HG03457 (cell line): ENCODE results near the gene TENT4A.
"Not testable (repeated sequence)": the region's sequence is repeated elsewhere in the genome, so short reads cannot be mapped to it uniquely, and the experiment has no call there.

Experiments used
- ATAC-seq: cut with Tn5 transposase; IDR thresholded peaks from one replicate; pipeline ENCODE4 v1.9.1; 2021; ENCODE audit warnings: moderate number of reproducible peaks; ENCODE audit not compliant: unreplicated experiment

The TENT4A gene

DNA sequence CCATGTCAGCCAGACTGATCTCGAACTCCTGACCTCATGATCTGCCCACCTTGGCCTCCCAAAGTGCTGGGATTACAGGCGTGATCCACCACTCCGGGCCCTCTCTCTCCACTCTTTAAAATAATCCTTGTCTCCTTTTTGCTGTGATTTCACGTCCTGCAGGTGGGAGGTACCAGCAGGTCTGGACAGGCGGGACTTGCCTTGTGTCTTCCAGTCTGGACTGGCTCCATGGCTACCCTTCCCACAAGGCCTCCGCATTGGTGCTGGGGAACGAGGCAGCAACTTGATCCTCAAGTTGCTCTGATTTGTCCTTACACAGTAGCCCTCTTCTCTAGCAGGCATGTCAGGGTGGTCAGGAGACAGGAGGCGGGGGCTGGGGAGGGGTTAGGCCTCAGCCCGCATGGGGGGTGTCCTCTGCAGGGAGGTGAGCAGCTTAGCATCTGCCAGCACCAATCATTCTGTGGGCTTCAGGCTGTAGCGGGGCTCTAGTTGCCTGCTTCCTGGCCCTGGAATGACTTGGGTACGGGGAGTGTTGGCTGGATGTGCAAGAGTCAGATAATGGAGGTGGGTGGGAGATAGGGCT is 54.3 kb downstream of the TENT4A start:
- ATAC-seq, result no peak

DNA sequence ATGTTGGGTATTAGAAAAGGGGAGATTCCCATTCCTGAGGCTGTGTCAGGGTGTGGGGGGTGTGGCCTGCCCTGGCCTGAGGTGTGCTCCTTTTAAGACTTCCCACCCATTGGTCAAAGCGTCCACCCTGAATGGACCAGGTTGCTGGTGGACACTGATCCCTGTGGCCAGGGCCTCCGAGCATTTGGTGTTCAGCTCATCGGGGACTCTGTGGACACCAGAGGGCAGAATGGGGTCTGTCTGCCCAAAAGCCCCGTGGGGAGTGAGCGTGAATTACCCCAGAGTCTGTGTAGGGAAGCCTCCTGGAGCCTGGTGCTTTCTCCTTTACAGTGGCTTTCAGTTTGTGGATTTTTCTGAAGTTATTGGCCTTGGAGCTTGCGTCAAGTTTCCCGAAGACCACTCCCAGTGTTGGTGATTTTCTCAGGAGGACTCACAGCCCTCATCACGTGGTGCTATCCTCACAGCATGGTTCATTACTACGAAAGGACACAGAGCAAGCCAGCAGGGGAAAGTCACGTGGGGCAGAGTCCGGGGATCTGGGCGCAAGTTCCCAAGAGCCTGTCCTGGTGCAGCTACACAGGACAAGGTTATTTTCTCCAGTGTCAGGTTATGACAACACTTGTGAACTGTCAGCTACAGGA is 55.5 kb downstream of the TENT4A start:
- no peak for ATAC-seq

DNA sequence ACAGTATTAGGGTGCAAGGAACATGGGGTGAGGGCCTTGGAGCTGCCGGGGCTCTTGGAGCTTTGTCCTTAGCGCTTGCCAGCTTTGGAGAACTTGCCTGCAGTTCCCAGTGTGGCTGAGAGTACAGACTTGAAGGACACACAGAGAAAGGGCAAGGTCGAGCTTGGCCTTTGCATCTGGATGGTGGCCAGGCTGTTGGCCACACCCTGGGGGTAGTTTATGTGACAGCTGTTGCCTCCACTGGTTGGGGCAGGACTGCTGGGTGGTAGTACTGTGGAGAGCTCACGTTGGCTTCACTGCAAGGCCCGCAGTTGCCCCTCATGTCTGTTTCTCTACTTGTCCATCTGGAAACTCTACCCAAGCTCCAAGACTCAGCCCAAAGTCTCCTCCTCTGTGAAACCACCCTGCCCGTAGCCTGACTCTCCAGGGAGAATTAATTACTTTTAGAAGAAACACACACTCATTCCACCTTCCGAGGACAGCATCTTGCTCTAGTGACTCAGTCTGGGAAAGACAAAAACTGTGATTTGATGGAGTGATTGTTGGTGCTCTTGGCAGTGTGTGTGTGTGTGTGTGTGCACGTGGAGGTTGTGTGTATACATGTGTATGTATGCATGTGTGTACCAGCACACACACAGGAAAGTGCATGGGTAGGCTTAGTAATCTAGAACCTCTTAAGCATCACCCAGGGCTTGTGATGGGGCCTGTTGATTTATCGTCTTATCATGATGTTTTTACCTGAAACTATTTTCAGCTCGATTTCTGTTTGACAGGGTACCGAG is 57.8 kb downstream of the TENT4A start:
- no peak for ATAC-seq

DNA sequence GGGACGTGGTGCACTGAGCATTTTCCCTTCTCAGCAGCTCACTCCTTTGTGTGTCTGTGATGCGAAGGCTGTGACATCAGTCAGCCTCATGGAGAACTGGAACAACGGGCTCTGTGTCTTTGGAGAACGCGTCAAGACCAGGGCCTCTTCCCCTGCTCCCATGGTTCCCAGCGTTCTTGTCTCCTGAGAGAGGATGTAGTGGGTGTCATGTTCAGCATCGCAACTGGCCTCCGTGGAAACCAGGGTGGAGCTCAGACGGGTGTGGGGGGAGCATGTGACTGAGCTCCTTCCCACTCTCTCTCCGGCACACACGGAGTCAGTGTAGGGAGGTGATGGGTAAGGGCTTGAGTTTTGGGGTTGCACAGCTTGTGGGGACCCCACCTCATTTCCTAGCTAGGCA is 59.7 kb downstream of the TENT4A start:
- no peak for ATAC-seq

DNA sequence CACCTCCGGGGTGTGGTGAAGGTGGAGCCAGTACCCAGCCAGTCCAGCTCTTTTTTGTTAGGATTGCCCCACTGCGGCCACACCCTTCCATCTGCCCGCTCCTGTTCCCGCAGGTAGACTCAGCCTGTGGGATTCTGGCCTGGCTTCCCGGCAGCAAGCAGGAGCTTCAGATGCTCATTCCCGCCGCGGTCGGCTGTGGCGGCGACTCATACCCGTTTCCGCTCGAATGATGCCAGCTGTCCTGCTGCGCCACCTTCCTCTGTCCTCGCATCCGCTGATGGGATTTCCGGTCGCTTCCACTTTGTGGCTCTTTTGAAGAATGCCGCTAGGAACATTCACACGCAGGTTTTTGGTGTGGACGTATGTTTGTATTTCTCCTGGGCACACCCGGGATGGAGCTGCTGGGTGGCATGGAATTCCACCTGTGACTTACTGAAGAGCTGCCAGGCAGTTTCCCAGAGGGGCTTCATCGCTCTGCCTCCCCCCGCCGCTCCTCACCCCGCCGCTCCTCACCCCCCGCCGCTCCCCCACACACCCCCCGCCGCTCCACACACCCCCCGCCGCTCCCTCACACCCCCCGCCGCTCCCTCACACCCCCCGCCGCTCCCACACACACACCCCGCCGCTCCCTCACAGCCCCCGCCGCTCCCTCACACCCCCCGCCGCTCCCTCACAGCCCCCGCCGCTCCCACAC is 60.3 kb downstream of the TENT4A start:
- no peak for ATAC-seq

DNA sequence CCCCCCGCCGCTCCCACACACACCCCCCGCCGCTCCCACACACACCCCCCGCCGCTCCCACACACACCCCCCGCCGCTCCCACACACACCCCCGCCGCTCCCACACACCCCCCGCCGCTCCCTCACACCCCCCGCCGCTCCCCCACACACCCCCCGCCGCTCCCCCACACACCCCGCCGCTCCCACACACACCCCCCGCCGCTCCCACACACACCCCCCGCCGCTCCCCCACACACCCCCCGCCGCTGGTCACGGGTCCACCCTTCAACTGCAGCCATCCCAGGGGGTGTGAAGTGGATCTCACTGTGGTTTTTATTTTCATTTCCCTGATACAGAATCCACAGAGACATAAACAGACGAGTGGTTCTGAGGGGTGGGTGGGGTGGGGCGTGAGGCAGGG is 61.0 kb downstream of the TENT4A start:
- not testable (repeated sequence) for ATAC-seq

DNA sequence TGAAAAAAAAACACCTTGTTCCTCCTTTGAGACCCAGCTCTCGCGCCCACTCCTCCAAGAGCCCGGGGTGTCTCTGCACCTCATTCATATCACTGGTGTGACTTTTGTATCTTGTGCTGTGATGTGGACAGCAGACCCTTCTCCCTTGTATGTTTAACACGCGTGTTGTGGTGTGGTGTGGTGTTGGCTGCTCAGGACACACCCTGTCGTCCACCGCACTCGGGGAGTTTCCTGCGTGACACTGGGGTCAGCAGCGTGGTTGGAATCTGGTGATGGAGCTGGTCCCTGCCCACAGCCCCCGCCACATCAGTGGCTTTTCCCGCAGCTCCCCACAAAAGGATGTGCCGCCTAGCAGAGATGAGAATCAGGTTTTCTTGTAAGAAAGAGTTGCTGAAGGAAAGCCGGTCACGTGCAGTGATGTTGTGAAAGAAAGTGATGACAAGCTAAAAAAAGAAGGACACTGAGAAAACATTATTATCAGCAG is 61.5 kb downstream of the TENT4A start:
- ATAC-seq, result no peak

DNA sequence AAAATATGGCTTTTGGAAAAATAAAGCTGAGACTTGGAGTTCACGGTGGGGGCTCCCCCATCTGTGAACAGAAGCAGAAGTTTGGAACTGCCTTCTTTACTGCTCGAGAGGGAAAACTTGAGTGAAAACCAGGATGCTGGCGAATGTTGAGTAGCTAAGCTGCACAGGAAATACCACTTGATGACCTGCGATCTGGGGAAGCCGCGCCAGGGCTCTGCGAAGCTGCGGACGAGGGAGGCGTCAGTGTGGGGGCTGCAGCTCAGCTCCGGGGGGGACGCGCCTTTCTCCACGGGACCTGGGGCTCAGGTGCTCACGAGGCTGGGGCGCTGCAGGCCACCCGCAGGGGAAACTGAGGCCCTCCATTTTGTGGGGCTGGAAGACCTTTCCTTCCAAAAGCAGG is 62.3 kb downstream of the TENT4A start:
- no peak for ATAC-seq

DNA sequence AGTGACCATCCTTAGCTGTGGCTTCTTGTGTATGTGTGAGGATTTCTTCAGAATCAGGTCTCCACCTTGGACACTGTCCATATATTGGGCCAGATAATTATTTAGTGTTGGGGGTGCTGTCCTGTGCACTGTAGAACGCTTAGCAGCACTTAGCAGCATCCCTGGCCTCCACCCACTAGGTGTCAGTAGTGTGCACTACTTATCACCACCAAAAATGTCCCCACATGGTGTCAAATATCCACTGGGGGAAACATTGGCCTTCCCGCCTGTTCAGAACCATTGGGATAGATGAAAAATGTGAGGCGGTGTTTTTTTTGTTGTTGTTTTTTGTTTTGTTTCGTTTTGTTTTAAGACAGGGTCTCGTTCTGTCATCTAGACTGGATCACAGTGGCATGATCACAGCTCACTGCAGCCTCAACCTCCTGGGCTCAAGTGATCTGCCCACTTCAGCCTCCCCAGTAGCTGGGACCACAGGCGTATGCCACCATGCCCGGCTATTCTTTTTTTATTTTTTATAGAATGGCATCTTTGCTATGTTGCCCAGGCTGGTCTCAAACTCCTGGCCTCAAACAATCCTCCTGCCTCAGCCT is 67.7 kb downstream of the TENT4A start:
- ATAC-seq, result peak; percentile 60

DNA sequence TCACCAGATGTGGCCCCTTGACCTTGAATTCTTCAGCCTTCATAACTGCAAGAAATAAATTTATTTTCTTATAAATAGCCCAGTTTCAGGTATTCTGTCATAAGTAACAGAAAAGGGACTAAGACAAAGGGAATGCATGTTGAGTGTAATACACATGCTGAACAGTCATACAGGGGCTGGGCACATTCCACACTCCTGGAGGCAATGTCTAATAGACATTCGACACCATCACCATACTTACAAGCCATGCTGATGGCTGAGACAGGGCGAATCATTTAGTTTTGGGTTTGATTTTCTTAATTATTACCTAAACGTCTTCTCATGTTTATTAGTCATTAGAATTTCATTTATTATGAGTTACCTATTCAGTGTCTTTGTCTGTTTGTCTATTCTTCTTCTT is 68.5 kb downstream of the TENT4A start:
- no peak for ATAC-seq

DNA sequence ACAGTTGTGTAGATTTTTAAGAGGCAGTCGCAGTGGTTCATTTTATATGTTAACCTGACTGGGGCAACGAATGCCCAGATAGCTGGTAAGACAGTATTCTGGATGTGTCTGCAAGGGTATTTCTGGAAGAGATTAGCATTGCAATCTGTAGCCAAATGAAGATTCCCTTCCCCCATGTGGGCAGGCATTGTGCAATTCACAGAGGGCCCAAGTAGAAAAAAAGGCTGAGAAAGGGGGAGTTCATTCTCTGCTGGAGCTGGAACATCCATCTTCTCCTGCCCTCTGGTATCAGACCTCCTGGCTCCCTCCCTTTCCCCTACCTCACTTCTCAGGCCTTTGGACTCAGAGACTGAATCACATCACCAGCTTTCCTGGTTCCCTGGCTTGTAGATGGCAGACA is 70.6 kb downstream of the TENT4A start:
- no peak for ATAC-seq

DNA sequence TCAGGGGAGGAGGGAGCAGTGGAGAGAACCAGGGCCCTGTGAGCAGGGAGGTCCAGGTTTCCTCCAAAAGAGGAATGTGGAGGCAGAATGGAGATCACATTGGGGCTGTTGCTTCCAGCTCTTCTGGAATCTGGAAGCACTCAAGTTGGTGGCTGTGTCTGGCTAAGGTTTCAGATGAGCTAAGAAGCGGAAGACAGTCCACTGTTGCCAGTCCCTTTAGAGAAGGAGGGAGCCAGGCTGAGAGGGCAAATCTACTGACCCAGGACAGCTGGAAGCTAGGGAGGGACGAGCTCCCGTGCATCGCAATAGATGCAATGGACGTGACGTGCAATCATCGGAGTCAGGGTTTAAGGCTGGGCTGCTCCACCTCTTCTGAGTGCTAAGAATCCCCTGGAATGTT is 71.2 kb downstream of the TENT4A start:
- ATAC-seq, result no peak

DNA sequence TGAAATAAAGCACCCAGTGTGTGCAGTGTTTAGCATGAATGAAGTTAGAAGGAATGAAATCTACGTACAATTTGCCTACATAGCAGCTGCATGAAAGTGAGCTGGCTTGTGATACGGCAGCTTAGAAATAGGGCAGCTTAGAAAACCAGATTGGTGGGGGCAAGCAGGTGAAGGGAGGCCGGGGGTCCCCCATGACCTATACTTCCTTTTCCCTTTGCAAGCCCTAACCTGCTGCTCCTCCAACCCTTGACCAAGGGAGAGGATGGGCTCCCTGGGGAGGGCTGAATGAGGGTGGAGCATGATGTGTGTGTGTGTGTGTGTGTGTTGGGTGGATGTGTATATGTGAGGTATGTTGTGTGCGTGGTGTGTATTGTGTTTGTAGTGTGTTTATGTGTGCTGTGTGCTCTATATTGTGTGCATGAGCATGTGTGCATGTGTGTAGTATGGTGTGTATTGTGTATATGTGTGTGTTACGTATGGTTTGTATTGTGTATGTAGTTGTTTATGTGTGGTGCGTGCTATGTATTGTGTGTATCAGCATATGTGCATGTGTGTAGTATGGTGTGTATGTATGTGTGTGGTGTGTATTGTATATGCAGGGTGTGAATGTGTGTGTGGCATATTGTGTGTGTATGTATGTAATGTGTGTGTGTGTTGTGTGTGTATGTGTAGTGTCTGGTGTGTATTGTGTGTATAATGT is 72.1 kb downstream of the TENT4A start:
- no peak for ATAC-seq

DNA sequence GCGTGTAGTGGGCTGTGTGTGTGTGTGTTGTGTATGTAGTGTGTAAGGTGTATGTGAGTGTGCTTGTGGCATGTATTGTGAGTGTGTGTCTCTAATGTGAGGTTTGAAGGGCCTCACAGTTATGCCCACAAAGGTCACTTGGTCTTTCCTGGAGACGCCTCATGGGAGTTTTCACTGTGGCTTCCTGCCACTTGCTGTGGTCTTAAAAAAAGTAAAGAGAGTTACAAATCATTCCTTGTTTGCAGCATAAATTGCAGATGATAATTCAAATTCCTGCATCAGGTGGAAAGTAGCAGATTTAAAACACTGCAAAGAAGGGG is 72.6 kb downstream of the TENT4A start:
- ATAC-seq, result no peak

DNA sequence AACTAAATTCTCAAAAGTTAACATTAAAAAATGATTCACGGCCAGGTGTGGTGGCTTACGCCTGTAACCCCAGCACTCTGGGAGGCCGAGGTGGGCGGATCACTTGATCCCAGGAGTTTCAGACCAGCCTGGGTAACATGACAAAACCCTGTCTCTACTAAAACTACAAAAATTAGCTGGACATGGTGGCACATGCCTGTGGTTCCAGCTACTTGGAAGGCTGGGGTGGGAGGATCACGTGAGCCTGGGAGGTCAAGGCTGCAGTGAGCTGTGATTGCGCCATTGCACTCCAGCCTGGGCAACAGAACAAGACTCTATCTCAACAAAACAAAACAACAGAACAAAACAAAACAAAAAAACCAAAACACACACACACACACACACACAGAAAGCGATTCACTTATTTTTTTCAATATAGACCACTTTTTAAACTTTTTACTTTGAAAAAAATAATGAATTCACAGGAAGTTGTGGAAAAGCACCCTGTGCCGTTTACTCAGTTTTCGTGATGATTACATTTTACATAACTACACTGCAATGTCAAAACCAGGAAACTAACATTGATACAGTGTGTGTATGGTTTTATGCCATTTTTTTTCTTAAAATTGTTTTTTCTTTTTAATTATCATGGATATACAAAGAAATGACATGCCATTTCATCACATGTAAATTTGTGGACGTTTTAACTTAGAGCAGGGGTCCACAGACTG is 73.7 kb downstream of the TENT4A start:
- no peak for ATAC-seq

DNA sequence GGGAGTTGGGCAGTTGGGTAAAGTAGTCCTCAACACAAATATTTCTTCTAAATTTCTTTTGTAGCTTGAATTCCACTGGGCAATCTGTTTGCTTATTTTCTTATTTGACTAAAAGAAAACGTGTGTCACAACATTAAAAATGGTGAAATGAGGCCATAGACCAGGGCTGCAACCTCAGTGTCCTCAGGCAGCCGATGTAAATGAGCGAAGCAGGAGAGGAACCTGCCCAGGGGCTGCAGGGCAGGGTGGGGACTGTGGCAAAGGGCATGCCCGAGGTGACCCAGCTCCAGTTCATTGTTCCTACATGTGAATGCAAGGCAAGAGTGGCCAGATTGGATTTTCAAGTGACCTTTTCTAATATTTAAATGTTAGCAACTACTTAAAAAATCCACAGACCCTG is 74.7 kb downstream of the TENT4A start:
- no peak for ATAC-seq

DNA sequence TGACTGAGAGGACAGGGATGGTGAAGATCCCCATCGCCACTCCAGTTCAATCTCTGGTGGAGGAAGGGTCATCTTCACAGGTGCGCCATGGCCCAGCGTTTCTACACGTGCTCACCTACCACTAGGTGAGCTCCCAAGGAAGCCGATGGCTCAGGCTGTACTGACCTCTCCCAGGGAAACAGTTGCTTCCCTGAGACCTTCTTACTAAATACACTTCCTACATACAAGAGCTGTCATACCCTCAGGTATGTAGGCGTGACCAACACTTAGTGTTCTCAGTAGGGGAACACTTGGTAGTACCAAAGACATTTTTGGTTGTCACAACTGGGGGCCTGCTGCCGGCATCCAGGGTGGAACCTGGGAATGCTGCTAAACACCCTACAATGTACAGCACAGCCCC is 75.2 kb downstream of the TENT4A start:
- no peak for ATAC-seq

DNA sequence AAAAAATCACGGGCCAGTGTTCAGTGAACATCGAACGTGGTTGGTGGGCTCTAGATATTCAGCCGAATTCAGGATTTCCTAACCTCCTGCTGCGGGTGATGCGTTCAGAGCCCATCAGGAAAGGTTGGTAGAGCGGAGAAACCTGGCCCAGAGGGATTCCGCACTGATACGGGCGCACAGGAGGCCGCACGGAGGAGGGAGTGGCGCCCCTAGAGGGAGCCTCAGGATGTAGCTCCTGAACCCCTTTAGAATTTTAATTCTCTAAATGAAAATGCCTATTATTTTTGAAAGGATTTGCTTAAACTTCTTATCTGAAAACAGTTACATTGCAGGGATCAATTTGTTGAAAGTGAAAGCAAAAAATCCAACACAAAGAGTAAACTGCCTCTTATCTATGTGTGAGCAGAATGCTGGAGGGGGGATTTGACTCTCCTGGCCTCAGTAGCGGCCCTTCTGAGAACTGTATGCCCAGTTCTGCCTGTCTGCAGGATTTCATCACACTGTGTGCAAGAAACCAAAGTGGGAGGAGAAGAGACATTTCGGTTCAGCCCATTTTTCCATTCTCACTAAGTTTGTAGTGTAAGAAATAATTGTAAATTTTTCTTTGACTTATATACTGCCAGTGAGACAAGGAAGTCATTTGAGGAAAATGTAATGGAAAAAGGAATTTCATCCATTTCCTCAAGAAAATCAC is 75.9 kb downstream of the TENT4A start:
- no peak for ATAC-seq

DNA sequence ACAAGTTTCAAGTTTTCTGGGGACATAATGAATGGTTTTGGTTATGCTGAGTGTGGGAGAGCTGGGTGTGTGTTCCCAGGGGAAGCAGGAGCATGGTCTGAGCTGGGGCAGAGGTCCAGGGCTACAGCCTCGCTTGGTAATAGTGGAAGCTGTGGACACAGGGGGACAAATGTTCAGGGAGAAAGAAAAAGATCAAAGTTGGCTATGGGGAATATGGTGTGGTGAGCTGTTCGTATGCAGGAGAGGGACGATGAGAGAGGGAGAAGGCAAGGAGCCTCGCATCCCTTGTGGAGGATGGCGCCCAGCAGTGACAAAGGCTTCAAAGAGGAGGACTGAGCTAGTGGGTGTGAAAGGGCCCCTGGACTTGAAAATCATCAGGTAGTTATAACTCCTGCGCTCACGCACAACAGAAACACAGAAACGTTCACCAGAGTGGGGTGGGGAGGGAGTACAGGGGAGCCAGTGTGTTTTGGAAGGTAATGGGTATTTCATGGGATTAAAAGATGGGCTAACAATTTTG is 77.2 kb downstream of the TENT4A start:
- no peak for ATAC-seq
